DMS79 treated with DMSO at 0.1 percent for 48 hours (cell line): ENCODE measurements around the gene SURF4.
"Not testable (repeated sequence)": the region's sequence is repeated elsewhere in the genome, so short reads cannot be mapped to it uniquely, and the experiment has no call there.

Experiments used
- DNase-seq: peaks from one replicate; lab custom pipeline; 2025; lab: John Stamatoyannopoulos, UW

Gene SURF4

DNA sequence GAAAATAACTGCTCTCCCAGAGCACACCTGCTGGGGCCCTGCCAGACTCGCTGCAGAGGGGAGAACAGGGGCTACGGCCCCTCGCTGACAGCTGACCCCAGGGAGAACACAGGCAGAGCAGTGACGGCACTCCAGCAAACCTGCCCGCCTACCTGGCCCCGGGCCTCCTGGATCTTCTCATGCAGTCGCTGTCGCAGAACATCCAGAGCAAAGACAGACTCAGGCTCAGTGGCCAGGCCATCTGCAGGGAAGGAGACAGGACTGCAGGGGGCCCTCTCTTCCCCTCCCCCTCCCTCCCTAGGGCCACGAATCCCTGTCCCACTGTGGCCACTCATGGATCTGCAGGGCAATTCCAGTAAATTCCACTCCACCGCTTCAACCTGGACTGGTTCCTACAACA lies 42.3 kb downstream of the SURF4 start:
- DNase-seq: no peak

GRCh38 chr9:133333011-133333410 lies 42.8 kb downstream of the SURF4 start:
- DNase-seq: no peak

DNA sequence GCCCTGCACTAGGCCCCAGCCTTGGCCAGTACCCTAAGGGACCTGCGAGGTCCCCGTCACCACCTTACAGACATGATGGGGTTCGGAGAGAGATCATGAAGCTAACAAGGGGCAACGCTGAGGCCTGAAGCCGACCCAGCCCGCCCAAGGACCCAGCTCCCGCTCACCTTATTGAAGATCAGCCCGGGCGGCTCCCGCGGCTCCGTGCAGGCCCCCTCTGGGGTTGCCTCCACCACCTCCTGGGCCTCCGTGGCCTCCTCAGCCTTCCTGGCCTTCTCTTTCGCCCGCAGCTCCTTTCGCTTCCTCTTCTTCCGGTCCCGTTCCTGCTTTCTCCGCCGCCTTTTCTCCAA lies 43.5 kb downstream of the SURF4 start:
- DNase-seq: no peak

DNA sequence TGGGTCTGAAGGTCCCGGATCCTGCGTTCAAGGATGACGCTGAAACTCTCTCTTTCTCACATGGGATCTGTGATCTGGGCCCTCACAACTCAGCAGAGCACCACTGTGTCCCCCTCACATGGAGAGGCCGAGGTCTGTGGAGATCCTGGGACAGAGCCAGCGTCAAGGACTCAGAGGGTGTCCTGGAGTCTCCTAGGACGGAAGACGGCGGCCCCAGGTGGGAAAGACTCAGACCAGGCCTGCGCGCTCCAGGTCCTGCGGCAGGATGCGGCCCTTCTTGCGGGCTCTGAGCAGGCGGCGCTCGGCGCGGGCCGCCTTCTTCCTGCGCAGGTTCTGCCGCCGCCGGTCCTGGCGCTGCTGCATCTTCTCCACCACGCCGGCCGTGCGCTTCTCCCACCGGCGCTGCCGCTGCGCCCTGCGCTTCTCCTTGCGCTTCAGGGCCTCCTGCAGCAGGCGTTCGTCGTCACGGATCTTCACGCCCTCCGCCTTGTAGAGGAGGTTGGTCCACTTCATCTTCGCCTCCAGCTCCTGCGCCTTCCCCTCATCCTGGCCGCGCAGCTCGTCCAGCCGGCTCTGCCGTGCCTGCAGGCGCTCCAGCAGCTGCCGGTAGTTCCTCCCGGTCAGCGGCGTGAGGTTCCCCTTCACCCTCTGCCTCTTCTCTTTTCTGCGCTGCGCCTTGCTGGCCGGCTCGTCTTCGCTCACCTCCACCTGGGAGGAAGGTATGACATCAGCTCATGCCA lies 44.0 kb downstream of the SURF4 start:
- DNase-seq: no peak

- no peak for DNase-seq
These were observed 44.6 kb downstream of the SURF4 start for GRCh38 chr9:133331221-133331620.

GRCh38 chr9:133329306-133330156 lies 46.3 kb downstream of the SURF4 start:
- not testable (repeated sequence) for DNase-seq

- no peak for DNase-seq
These were observed 47.9 kb downstream of the SURF4 start for GRCh38 chr9:133327834-133328484.

DNA sequence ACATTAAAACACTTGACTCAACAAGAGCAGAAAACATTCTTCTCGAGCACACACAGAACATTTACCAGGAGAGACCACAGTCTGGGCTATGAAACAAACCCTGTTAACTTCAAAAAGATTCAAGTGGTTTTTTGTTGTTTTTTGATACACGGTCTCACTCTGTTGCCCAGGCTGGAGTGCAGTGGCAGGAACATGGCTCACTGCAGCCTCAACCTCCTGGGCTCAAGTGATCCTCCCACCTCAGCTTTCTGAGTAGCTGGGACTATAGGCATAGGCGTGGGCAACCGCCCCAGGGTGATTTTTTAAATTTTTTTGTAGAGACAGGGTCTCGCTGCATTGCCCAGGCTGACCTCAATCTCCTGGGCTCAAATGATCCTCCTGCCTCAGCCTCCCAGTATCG lies 48.8 kb downstream of the SURF4 start:
- peak; percentile 92 for DNase-seq

DNA sequence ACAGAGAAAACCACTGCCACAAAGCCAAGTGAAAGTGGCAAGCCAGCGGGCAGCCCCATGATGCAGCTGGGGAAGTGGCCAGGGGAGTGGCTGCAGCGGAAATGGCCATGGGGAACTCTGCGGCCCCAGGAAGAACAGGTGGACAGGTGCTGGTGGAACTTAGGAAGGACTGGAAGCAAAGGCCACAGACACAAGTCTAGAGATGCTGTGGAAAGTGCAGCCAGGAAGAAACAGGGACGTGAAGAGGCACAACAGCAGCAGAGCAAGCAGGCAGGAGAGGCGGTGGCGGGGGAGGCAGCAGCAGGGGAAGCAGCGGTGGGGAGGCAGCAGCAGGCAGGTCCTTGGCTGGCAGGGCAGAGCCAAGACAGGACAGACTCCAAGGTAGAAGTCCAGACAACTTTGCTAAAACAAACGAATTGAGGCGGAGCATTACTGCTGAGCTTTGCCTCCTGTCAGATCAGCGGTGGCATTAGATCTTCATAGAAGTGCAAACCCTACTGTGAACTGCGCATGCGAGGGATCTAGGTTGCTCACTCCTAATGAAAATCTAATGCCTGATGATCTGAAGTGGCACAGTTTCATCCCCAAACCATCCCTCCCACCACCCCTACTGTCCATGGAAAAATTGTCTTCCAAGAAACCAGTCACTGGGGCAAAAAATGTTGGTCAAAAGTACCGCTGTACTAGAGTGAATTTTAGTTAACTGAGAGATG lies 51.7 kb downstream of the SURF4 start:
- no peak for DNase-seq

- DNase-seq: no peak
These were observed 52.6 kb downstream of the SURF4 start for GRCh38 chr9:133323211-133323610.

- DNase-seq: no peak
These were observed 53.2 kb downstream of the SURF4 start for GRCh38 chr9:133322701-133323100.

DNA sequence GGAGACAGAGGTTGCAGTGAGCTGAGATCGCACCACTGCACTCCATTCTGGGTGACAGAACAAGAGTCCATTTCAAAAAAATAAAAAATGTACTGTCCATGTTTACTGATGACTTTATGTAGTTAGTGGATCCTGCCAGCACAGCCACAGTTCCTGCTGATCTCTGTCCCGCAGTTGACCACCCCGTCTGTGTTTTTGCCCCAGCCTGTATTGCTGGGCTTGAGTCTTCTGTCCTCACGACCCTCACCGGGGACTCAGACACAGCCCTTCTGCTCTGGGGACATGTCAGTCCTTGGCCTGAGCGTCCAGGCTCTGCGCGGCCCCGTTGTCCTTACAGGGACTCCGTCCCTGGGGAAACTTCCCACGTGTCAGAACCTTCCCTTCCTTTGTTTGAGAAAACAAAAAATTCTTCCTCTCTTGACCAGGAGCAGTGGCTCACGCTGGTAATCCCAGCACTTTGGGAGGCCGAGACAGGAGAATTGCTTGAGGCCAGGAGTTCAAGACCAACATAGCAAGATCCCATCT lies 54.4 kb downstream of the SURF4 start:
- no peak for DNase-seq

GRCh38 chr9:133320421-133320881 lies 55.4 kb downstream of the SURF4 start:
- DNase-seq: no peak

GRCh38 chr9:133317551-133317950 lies 58.3 kb downstream of the SURF4 start:
- not testable (repeated sequence) for DNase-seq

DNA sequence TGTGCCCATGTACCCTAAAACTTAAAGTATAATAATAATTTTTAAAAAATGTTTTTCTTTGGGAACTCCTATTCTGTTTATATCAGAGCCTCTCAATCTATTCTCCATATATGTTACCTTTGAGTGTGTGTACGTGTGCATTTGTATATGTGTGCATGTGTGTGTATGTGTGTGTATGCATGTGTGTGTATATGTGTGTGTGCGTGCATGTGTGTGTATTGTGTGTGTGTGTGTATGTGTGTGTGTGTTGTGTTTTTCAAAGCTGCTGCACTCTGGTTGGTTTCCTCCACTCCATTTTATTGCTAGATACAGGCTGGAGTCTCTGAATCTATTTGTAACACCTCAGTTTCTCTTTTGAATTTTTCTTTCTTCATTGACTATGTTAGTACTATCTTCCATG lies 59.9 kb downstream of the SURF4 start:
- DNase-seq: no peak
